DND-41 (cell line): ENCODE results near the gene TYMP.

ENCODE experiments used
- ATAC-seq: fragments of 200-7000 bp; cut with Tn5 transposase; 3 replicates; pipeline ENCODE4 v1.9.1; 2021; ENCODE audit warnings: low read depth; ENCODE audit not compliant: insufficient read depth
- DNase-seq: peaks from one replicate; pipeline ENCODE4 v3.0.0-alpha.2; 2020
- H2AFZ ChIP-seq: 2 replicates; pipeline ENCODE4 v1.6.0; 2012; ENCODE audit warnings: low read depth, low read length
- H3K27ac ChIP-seq: 2 replicates; pipeline ENCODE4 v1.5.1; 2012; ENCODE audit warnings: low read length, inconsistent platforms
- H3K27me3 ChIP-seq: fragments of 200-600 bp; sonication (generic); 2 replicates; pipeline ENCODE4 v1.6.0; 2012; ENCODE audit warnings: low read length, mild to moderate bottlenecking, inconsistent platforms; ENCODE audit not compliant: insufficient read depth, poor library complexity
- H3K36me3 ChIP-seq: 2 replicates; pipeline ENCODE4 v1.5.1; 2012; ENCODE audit warnings: low read length, inconsistent platforms; ENCODE audit not compliant: insufficient read depth
- H3K4me1 ChIP-seq: 2 replicates; pipeline ENCODE4 v1.5.1; 2012; ENCODE audit warnings: mild to moderate bottlenecking, low read length; ENCODE audit not compliant: insufficient read depth
- H3K4me2 ChIP-seq: 2 replicates; pipeline ENCODE4 v1.6.0; 2012; ENCODE audit warnings: mild to moderate bottlenecking, moderate library complexity, low read length, inconsistent platforms; ENCODE audit not compliant: insufficient read depth
- H3K4me3 ChIP-seq, 2 experiments: fragments of 200-600 bp in 1 of 2; shearing (Covaris generic) in 1 of 2; 2 replicates each; pipeline ENCODE4 v1.5.1; 2012 to 2016; ENCODE audit warnings: inconsistent platforms in 2 of 2, low read length in 2 of 2, mild to moderate bottlenecking in 2 of 2, low read depth in 1 of 2, moderate library complexity in 1 of 2
- H3K79me2 ChIP-seq: 2 replicates; pipeline ENCODE4 v1.6.0; 2012; ENCODE audit warnings: low read length, inconsistent platforms; ENCODE audit not compliant: insufficient read depth
- H3K9ac ChIP-seq: 2 replicates; pipeline ENCODE4 v1.6.0; 2012; ENCODE audit warnings: low read depth, mild to moderate bottlenecking, inconsistent platforms, low read length, moderate library complexity
- H3K9me3 ChIP-seq: 2 replicates; pipeline ENCODE4 v1.5.1; 2012; ENCODE audit warnings: low read length, moderate library complexity, mild to moderate bottlenecking, inconsistent platforms; ENCODE audit not compliant: insufficient read depth, severe bottlenecking
- H4K20me1 ChIP-seq: 2 replicates; pipeline ENCODE4 v1.6.0; 2012; ENCODE audit warnings: low read length; ENCODE audit not compliant: insufficient read depth
- CTCF ChIP-seq: IDR thresholded peaks from 2 replicates; pipeline ENCODE4 v1.5.1; 2012; ENCODE audit warnings: borderline replicate concordance, low read length, moderate library complexity, mild to moderate bottlenecking; ENCODE audit not compliant: poor library complexity, severe bottlenecking; ENCODE audit errors: extremely low read depth
- EZH2 ChIP-seq: IDR thresholded peaks from 3 replicates; pipeline ENCODE4 v1.6.1; 2012; ENCODE audit warnings: borderline replicate concordance, low read depth, mild to moderate bottlenecking, moderate library complexity, low read length, inconsistent platforms; ENCODE audit not compliant: severe bottlenecking

TYMP gene

GRCh38 chr22:50576806-50577696, 47.2 kb upstream of the TYMP start:
- H3K79me2 ChIP-seq: peaks cover 11% of the 10 kb centered on the region
- H3K4me2 ChIP-seq: no peak overlapping the region
- ATAC-seq (no peak), DNase-seq (no peak)
- H3K27me3 ChIP-seq: no peaks in the 10 kb centered on the region
- no peaks in the 10 kb centered on the region for H3K9me3 ChIP-seq
- H3K27ac ChIP-seq: no peak overlapping the region
- no peak overlapping the region for H3K4me3 ChIP-seq
- peaks cover 22% of the 10 kb centered on the region for H3K4me1 ChIP-seq
- no peak overlapping the region for H2AFZ ChIP-seq
- TF ChIP-seq CTCF (no peak), EZH2 (no peak)
- peaks cover 86% of the 10 kb centered on the region for H3K36me3 ChIP-seq
- peaks cover 16% of the 10 kb centered on the region for H4K20me1 ChIP-seq
- no peak overlapping the region for H3K9ac ChIP-seq

DNA sequence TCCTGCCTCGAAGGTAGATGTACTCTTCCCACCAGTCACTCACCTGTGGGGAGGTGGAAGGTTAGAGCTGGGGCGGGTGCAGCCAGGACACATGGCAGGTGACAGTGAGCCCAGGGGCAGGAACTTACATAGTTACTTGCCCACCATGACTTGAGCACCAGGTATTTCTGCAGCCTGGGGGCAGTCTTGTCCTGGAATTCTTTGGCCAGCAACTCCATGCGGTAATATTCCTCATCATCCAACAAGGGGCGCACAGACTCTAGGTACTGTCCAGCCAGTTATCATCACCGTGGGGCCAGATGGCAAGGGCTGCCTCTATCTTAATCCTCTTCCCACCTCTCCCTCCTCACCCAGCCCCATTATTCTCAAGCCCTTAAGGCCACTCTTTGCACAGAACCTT, 46.3 kb upstream of the TYMP start:
- DNase-seq (no peak), ATAC-seq (no peak)

GRCh38 chr22:50575426-50575941, 45.7 kb upstream of the TYMP start:
- no peaks in the 10 kb centered on the region for H3K27me3 ChIP-seq

More for the DNA sequence above, 46.3 kb upstream of the TYMP start:
- Histone ChIP-seq H4K20me1 (peaks cover 11% of the 10 kb centered on the region), H2AFZ (no peak overlapping the region), H3K27ac (no peak overlapping the region), H3K4me1 (peaks cover 12% of the 10 kb centered on the region), H3K36me3 (peaks cover 88% of the 10 kb centered on the region), H3K9me3 (no peaks in the 10 kb centered on the region), H3K4me3 (no peak overlapping the region), H3K4me2 (no peak overlapping the region), H3K9ac (no peak overlapping the region), H3K27me3 (no peaks in the 10 kb centered on the region), H3K79me2 (peaks cover under 1% of the 10 kb centered on the region)
- TF ChIP-seq EZH2: no peak
- TF ChIP-seq CTCF: no peak

More at GRCh38 chr22:50575426-50575941, 45.7 kb upstream of the TYMP start:
- Histone ChIP-seq H4K20me1 (peaks cover 11% of the 10 kb centered on the region), H3K9me3 (no peaks in the 10 kb centered on the region), H3K27ac (no peak overlapping the region), H2AFZ (no peak overlapping the region), H3K4me3 (no peak overlapping the region), H3K9ac (no peak overlapping the region), H3K79me2 (no peaks in the 10 kb centered on the region), H3K4me2 (no peak overlapping the region), H3K4me1 (peaks cover 8% of the 10 kb centered on the region), H3K36me3 (peaks cover 90% of the 10 kb centered on the region)
- DNase-seq: no peak
- ATAC-seq: no peak
- TF ChIP-seq EZH2 (no peak), CTCF (no peak)
